ENCODE data around the gene TRA2A.

The TRA2A gene

DNA sequence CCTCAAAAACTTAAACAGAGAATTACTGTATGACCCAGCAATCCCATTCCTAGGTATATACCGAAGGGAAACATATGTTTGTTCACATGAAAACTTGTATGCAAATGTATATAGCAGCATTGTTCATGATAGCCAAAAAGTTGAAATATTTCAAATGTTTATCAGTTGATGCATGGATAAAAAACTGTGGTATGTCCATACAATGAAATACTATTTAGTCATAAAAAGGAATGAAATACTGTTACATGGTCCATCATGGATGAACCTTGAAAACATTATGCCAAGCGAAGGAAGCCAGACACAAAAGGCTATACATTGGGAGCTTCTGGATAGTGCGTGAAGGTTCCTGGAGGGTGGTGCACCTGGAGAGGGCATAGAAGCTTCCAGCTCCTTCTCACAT lies 11.0 kb upstream of the TRA2A start:
- H3K27ac ChIP-seq: no peak overlapping the region
- TF ChIP-seq, protein P1, sequence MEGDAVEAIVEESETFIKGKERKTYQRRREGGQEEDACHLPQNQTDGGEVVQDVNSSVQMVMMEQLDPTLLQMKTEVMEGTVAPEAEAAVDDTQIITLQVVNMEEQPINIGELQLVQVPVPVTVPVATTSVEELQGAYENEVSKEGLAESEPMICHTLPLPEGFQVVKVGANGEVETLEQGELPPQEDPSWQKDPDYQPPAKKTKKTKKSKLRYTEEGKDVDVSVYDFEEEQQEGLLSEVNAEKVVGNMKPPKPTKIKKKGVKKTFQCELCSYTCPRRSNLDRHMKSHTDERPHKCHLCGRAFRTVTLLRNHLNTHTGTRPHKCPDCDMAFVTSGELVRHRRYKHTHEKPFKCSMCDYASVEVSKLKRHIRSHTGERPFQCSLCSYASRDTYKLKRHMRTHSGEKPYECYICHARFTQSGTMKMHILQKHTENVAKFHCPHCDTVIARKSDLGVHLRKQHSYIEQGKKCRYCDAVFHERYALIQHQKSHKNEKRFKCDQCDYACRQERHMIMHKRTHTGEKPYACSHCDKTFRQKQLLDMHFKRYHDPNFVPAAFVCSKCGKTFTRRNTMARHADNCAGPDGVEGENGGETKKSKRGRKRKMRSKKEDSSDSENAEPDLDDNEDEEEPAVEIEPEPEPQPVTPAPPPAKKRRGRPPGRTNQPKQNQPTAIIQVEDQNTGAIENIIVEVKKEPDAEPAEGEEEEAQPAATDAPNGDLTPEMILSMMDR (conservative IDR thresholded peaks at IDR 0.05): no peak
- no peak for TF ChIP-seq ZFX (IDR thresholded peaks at IDR 0.05)

DNA sequence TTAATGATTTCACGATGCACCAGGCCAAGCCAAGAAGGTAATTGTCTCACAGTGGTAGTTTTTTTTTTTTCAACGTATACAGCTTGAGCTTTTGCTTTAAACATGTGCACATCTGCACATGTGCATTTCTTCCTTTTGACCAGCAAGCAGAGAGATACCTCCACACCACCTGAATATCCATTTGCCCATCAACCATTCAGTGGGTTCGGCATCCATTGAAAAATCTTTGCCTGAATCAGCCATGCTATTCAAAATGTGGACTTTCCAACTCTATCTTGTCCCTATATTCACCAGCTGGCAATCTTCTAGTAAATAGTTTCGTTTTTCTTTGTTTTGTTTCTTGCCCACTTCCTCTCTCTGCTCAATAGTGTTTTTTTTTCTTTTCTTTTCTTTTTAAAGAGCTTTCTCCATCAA lies 7.7 kb upstream of the TRA2A start:
- TF ChIP-seq, protein P1 (conservative IDR thresholded peaks at IDR 0.05): no peak
- TF ChIP-seq ZFX (IDR thresholded peaks at IDR 0.05): no peak
- H3K27ac ChIP-seq: no peak overlapping the region

DNA sequence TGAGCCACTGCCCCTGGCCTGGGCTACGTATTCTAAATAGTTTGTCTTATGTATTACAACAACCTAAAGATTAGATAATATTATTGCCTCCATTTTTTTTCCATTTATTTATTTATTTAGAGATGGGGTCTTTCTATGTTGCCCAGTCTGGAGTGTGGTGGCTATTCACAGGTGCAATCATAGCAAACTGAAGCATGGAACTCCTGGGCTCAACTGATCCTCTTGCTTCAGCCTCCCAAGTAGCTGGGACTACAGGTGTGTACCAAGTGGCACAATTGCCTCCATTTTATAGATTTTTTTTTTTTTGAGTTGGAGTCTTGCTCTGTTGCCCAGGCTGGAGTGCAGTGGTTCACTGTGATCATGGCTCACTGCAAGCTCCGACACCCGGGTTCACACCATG lies 6.5 kb upstream of the TRA2A start:
- no peak overlapping the region for H3K27ac ChIP-seq
- no peak for TF ChIP-seq ZFX (IDR thresholded peaks at IDR 0.05)
- TF ChIP-seq, protein P1 (conservative IDR thresholded peaks at IDR 0.05): no peak

DNA sequence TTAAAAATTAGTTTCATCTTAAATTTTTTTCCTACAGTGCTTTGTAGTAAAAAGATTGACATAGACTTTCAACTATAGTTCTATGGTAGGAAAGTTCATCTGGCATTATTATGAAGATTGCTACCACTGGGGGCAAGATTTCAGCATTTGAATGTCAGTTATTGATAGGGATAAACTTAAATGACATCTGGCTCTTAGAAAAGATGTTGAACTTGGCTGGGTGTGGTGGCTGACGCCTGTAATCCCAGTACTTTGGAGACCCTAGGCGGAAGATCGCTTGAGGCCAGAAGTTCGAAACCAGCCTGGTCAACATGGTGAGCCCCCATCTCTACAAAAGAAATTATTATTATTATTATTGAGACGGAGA lies 1.4 kb upstream of the TRA2A start:
- H3K27ac ChIP-seq: no peak overlapping the region
- no peak for TF ChIP-seq ZFX (IDR thresholded peaks at IDR 0.05)
- TF ChIP-seq, protein P1 (conservative IDR thresholded peaks at IDR 0.05): no peak; the same call in 1 of the 2 replicates

DNA sequence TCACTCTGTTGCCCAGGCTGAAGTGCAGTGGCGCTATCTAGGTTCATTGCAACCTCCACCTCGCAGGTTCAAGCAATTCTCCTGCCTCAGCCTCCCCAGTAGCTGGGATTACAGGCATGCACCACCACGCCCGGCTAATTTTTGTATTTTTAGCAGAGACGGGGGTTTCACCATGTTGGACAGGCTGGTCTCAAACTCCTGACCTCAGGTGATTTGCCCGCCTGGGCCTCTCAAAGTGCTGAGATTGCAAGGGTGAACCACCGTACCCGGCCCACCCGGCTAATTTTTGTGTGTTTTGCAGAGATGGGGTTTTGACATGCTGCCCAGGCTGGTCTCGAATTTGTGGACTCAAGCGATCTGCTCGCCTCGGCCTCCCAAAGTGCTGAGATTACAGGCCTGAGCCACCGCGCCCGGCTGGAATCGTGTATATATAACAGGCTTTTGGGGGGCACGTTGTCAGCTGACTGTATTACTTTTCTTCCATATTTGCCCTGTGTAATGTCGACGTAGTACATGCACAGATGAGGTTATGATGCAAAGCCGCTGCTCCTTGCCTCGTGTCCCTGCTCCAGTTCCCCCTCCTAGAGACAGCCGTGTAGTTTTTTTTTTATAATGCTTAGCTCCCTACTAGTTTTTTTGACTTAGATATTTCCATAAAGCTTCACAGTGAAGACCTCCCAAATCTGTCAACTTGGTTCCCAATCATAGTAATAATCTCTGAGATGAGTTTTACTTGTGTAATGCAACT lies 883 bp upstream of the TRA2A start:
- peak overlapping the region; percentile 93 for H3K27ac ChIP-seq
- TF ChIP-seq, protein P1 (conservative IDR thresholded peaks at IDR 0.05): no peak
- no peak for TF ChIP-seq ZFX (IDR thresholded peaks at IDR 0.05)

DNA sequence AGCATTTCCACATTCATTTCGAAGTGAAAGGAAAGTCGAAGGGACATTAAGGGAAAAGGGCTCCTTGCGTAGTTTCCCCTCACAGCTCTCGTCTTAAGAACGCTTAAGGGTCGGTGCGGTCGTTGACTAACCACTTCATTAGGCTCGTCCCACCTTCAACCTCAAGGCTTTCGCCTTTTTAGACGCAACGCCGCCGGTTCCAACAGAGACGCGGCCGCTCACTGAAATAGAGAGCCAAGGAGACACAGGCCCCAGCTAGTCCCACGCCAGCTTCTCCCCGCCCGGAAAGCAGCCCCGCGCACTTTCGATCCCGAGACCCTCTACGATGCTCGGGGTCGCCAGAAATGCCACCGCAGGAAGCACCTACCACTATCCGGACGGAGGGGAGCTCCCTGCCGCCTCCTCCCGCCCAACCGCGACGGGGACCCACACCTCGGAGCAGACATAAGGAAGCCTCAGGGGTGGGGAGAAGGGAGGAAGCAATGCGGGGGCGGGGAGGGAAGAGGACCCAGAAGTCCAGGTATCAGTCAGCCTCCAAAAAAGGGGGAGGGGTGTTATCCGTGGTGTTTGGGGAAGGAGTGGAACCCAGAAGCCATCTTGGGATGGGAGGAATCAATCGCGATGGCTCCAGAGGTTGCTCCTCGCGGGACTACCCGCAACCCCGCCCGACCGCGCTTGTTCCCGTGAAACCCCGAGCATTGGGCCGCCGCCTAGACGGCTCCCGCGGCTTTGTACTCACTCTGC lies 559 bp downstream of the TRA2A start:
- peak overlapping the region; percentile 93 for H3K27ac ChIP-seq
- TF ChIP-seq, protein P1 (conservative IDR thresholded peaks at IDR 0.05): no peak
- TF ChIP-seq ZFX (IDR thresholded peaks at IDR 0.05): peak; percentile 29; the same call in 1 of the 2 replicates

DNA sequence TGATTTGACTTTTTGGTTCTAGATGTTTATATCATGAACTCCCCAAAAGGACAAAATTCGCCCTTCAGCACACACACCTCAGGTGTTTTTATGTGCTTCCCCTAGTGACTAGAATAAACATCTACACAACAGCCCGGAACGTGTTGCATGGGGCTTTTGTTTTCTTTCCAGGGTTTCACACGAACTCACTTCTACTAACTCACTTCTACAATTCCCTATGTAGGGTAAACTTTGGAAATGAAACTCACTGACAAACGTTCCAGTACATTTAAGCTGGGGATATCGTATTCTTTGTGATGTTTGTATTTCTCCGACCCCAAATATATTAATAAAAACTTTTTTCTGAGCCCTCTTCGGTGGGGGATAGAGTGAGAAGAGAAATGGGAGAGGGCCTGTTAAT lies 1.4 kb downstream of the TRA2A start:
- H3K27ac ChIP-seq: no peak overlapping the region

More for the DNA sequence above, 1.4 kb downstream of the TRA2A start:
- TF ChIP-seq, protein P1 (conservative IDR thresholded peaks at IDR 0.05): no peak; the same call in 1 of the 2 replicates
- TF ChIP-seq ZFX (IDR thresholded peaks at IDR 0.05): no peak

All from C4-2B (cell line).